Liver (tissue), 3 donors: ENCODE data around the gene HOXB5.

Experiments
- EGR1 ChIP-seq, 2 donors: IDR thresholded peaks; 2 replicates each; pipeline ENCODE4 v1.6.1; 2016 to 2018; ENCODE audit warnings: antibody characterized with exemption in 2 of 2, low read depth in 2 of 2
- GABPA ChIP-seq, 2 donors: IDR thresholded peaks in 1 of 2; conservative IDR thresholded peaks in 1 of 2; 2 replicates each; pipeline ENCODE4 v1.6.1; 2016; ENCODE audit warnings: antibody characterized with exemption in 2 of 2, mild to moderate bottlenecking in 1 of 2, moderate library complexity in 1 of 2
- JUND ChIP-seq, 2 donors: IDR thresholded peaks; 2 replicates each; pipeline ENCODE4 v1.6.1; 2016; ENCODE audit warnings: antibody characterized with exemption in 2 of 2
- RAD21 ChIP-seq, 2 donors: IDR thresholded peaks; 2 replicates each; pipeline ENCODE4 v1.6.1; 2016; ENCODE audit warnings: antibody characterized with exemption in 2 of 2, mild to moderate bottlenecking in 2 of 2
- SP1 ChIP-seq: IDR thresholded peaks from 2 replicates; pipeline ENCODE4 v1.6.1; 2018; ENCODE audit warnings: antibody characterized with exemption, mild to moderate bottlenecking
- TAF1 ChIP-seq: conservative IDR thresholded peaks from 2 replicates; pipeline ENCODE4 v1.6.1; 2016; ENCODE audit warnings: antibody characterized with exemption, mild to moderate bottlenecking
- TF ChIP-seq, protein P1 (sequence below): fragments of 150-350 bp; IDR thresholded peaks from 2 replicates; pipeline ENCODE4 v1.5.1; 2017; ENCODE audit warnings: improper control_type of control experiment, low read depth, low read length; ENCODE audit not compliant: missing input control
- TF ChIP-seq, protein P2 (sequence below): IDR thresholded peaks from 2 replicates; pipeline ENCODE4 v1.6.1; 2016; ENCODE audit warnings: antibody characterized with exemption
- TF ChIP-seq, protein P3 (sequence below): IDR thresholded peaks from 2 replicates; pipeline ENCODE4 v1.6.1; 2016; ENCODE audit warnings: antibody characterized with exemption, mild to moderate bottlenecking
- TF ChIP-seq, protein P4 (sequence below): IDR thresholded peaks from 2 replicates; pipeline ENCODE4 v1.6.1; 2016; ENCODE audit warnings: antibody characterized with exemption
- TF ChIP-seq, protein P5 (sequence below): IDR thresholded peaks from 2 replicates; pipeline ENCODE4 v1.6.1; 2016; ENCODE audit warnings: antibody characterized with exemption
- donor health status: healthy.
- donor health status: healthy.

DNA sequence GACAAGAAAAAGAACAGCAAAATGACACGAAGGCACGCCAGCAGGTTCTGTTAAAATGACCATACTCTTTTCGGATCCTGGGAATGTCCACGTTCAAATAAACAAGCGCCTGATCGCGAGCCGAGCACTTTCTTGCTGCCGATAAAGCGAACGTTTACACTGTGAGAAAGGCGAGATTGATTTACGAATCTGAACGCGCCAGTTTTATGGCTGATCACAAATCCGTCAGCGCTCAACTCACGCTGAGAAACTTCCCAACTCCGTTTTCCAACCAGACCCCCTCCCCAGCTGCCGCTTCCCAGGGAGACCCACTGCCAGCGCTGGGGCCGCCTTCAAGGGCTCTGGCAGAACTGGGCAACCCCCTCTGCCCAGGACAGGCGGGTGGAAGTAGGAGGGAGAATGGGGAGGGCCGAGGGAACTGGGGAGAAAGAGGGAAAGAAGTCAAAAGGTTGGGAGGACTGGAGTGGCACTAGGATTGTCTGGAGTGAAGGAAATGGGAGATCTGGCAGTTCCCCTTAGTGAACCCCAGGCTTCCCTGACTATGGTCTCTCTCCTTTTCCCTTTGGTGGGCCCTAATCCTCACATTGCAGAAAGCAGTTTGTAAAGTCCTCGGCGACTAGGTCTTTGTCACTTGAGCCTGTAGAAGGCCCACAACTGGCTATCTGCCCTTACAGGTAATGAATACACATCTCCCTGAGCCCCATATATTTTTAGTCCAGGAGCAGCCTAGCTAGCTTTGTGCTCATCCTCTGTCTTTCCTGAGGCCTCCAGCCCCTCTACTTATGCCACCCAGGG is 22.4 kb downstream of the HOXB5 start:
- TF ChIP-seq, protein P1, sequence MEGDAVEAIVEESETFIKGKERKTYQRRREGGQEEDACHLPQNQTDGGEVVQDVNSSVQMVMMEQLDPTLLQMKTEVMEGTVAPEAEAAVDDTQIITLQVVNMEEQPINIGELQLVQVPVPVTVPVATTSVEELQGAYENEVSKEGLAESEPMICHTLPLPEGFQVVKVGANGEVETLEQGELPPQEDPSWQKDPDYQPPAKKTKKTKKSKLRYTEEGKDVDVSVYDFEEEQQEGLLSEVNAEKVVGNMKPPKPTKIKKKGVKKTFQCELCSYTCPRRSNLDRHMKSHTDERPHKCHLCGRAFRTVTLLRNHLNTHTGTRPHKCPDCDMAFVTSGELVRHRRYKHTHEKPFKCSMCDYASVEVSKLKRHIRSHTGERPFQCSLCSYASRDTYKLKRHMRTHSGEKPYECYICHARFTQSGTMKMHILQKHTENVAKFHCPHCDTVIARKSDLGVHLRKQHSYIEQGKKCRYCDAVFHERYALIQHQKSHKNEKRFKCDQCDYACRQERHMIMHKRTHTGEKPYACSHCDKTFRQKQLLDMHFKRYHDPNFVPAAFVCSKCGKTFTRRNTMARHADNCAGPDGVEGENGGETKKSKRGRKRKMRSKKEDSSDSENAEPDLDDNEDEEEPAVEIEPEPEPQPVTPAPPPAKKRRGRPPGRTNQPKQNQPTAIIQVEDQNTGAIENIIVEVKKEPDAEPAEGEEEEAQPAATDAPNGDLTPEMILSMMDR, result no peak
- TF ChIP-seq, protein P2, sequence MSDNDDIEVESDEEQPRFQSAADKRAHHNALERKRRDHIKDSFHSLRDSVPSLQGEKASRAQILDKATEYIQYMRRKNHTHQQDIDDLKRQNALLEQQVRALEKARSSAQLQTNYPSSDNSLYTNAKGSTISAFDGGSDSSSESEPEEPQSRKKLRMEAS, result no peak
- TF ChIP-seq, protein P3, sequence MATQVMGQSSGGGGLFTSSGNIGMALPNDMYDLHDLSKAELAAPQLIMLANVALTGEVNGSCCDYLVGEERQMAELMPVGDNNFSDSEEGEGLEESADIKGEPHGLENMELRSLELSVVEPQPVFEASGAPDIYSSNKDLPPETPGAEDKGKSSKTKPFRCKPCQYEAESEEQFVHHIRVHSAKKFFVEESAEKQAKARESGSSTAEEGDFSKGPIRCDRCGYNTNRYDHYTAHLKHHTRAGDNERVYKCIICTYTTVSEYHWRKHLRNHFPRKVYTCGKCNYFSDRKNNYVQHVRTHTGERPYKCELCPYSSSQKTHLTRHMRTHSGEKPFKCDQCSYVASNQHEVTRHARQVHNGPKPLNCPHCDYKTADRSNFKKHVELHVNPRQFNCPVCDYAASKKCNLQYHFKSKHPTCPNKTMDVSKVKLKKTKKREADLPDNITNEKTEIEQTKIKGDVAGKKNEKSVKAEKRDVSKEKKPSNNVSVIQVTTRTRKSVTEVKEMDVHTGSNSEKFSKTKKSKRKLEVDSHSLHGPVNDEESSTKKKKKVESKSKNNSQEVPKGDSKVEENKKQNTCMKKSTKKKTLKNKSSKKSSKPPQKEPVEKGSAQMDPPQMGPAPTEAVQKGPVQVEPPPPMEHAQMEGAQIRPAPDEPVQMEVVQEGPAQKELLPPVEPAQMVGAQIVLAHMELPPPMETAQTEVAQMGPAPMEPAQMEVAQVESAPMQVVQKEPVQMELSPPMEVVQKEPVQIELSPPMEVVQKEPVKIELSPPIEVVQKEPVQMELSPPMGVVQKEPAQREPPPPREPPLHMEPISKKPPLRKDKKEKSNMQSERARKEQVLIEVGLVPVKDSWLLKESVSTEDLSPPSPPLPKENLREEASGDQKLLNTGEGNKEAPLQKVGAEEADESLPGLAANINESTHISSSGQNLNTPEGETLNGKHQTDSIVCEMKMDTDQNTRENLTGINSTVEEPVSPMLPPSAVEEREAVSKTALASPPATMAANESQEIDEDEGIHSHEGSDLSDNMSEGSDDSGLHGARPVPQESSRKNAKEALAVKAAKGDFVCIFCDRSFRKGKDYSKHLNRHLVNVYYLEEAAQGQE, result no peak
- TF ChIP-seq JUND (IDR thresholded peaks at IDR 0.05), result no peak
- TF ChIP-seq, protein P4, sequence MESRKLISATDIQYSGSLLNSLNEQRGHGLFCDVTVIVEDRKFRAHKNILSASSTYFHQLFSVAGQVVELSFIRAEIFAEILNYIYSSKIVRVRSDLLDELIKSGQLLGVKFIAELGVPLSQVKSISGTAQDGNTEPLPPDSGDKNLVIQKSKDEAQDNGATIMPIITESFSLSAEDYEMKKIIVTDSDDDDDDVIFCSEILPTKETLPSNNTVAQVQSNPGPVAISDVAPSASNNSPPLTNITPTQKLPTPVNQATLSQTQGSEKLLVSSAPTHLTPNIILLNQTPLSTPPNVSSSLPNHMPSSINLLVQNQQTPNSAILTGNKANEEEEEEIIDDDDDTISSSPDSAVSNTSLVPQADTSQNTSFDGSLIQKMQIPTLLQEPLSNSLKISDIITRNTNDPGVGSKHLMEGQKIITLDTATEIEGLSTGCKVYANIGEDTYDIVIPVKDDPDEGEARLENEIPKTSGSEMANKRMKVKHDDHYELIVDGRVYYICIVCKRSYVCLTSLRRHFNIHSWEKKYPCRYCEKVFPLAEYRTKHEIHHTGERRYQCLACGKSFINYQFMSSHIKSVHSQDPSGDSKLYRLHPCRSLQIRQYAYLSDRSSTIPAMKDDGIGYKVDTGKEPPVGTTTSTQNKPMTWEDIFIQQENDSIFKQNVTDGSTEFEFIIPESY, result no peak
- TF ChIP-seq TAF1, result no peak
- no peak for TF ChIP-seq EGR1 (IDR thresholded peaks at IDR 0.05; ENCODE audit: low read depth in 2 of 2)
- no peak for TF ChIP-seq GABPA (IDR thresholded peaks at IDR 0.05 in 1 of 2, conservative IDR thresholded peaks at IDR 0.05 in 1 of 2)
- TF ChIP-seq, protein P5, sequence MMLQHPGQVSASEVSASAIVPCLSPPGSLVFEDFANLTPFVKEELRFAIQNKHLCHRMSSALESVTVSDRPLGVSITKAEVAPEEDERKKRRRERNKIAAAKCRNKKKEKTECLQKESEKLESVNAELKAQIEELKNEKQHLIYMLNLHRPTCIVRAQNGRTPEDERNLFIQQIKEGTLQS, result no peak
- TF ChIP-seq SP1, result no peak
- no peak for TF ChIP-seq RAD21 (IDR thresholded peaks at IDR 0.05)
